Lung (tissue), 12 donors: Measurements from ENCODE around the gene BSDC1. TPM values are rescaled to one million over a fixed set of nuclear protein-coding genes. Genes with fewer than 3 reads are reported as not detected.

Experiments
- ATAC-seq: fragments of 200-7000 bp; cut with Tn5 transposase; one replicate; pipeline ENCODE4 v1.9.1; 2020; ENCODE audit warnings: moderate number of reproducible peaks; ENCODE audit not compliant: insufficient read depth, low FRiP score
- DNase-seq, 3 donors: peaks; one replicate each; pipeline ENCODE4 v3.0.0-alpha.2; 2013 to 2017
- H3K27ac ChIP-seq, 2 donors: one replicate each; pipeline ENCODE4 v1.5.1; 2013; ENCODE audit warnings: mild to moderate bottlenecking in 2 of 2, moderate library complexity in 2 of 2, control low read depth in 1 of 2, inconsistent platforms in 1 of 2, low read depth in 1 of 2, low read length in 1 of 2
- H3K27me3 ChIP-seq, 3 donors: one replicate each; pipeline ENCODE4 v1.5.1; 2013; ENCODE audit warnings: low read length in 2 of 3; ENCODE audit not compliant: control insufficient read depth in 3 of 3, insufficient read depth in 3 of 3
- H3K36me3 ChIP-seq, 4 donors: one replicate each; pipeline ENCODE4 v1.5.1; 2013; ENCODE audit warnings: low read length in 4 of 4, mild to moderate bottlenecking in 1 of 4, moderate library complexity in 1 of 4; ENCODE audit not compliant: control insufficient read depth in 4 of 4, insufficient read depth in 4 of 4
- H3K4me1 ChIP-seq, 5 donors: one replicate each; pipeline ENCODE4 v1.5.1; 2013; ENCODE audit warnings: low read length in 5 of 5, mild to moderate bottlenecking in 2 of 5, moderate library complexity in 1 of 5; ENCODE audit not compliant: control insufficient read depth in 5 of 5, insufficient read depth in 5 of 5
- H3K4me3 ChIP-seq: one replicate; pipeline ENCODE4 v1.5.1; 2013; ENCODE audit warnings: mild to moderate bottlenecking, control low read depth, moderate library complexity
- H3K9ac ChIP-seq, 2 donors: one replicate each; pipeline ENCODE4 v1.5.1; 2013; ENCODE audit warnings: low read length in 2 of 2, control low read depth in 1 of 2; ENCODE audit not compliant: insufficient read depth in 1 of 2
- H3K9me3 ChIP-seq, 4 donors: one replicate each; pipeline ENCODE4 v1.5.1; 2013; ENCODE audit warnings: low read length in 3 of 4, mild to moderate bottlenecking in 1 of 4, moderate library complexity in 1 of 4; ENCODE audit not compliant: control insufficient read depth in 4 of 4, insufficient read depth in 3 of 4
- CTCF ChIP-seq: IDR thresholded peaks from 2 replicates; pipeline ENCODE4 v1.5.1; 2012; ENCODE audit warnings: mild to moderate bottlenecking; ENCODE audit errors: control extremely low read depth, extremely low read depth
- WGBS, 2 donors: extraction: QIAGEN DNeasy Blood & Tissue Kit; methylation state at CpG; one replicate each; pipeline ENCODE4 v1.1.7; 2013; 5-methylcytosine and 5-hydroxymethylcytosine counted together
- polyA plus RNA-seq, 2 donors: library from polyadenylated mRNA; stranded (reverse); fragments of 200-250 nt; gene quantifications; one replicate each; pipeline ENCODE4 v1.2.1, GENCODE V29; 2013
- total RNA-seq, 2 donors: library from RNA; depleted of rRNA in 1 of 2; stranded (reverse); fragments of >200 nt in 1 of 2; gene quantifications; one replicate each; pipeline ENCODE4 v1.2.1, GENCODE V29; 2014 to 2021
- donor health status: control.
- donor health status: control.
- donor health status: Bipolar disorder and iron deficiency.
- donor health status: healthy.
- donor health status: DM: yes; HTN: yes; CAD: no.

The BSDC1 gene
- total and polyA plus RNA-seq, 4 donors, result 32.8 to 80.5 (median 48.3) TPM

GRCh38 chr1:32404946-32405345 is 10.7 kb upstream of the BSDC1 start:
- no peak for ATAC-seq
- TF ChIP-seq CTCF, result no peak
- Histone ChIP-seq H3K27me3 (no peaks in the 10 kb centered on the region), H3K36me3 (no peaks in the 10 kb centered on the region), H3K9me3 (no peaks in the 10 kb centered on the region), H3K9ac (peak overlapping the region in 1 of 2 donors; percentile 11), H3K4me3 (no peak overlapping the region), H3K4me1 (no peaks in the 10 kb centered on the region), H3K27ac (no peak overlapping the region)
- WGBS, 2 donors, result 42 to 46% methylated on average over 2 of the region's 2 CpGs
- DNase-seq, result no peak

- Histone ChIP-seq H3K27ac (no peak overlapping the region), H3K9ac (no peak overlapping the region)
- peak; percentile 82 to 87 (median 82) for DNase-seq
These were observed 6.8 kb upstream of the BSDC1 start for GRCh38 chr1:32400876-32401631.

GRCh38 chr1:32399843-32400242 is 5.6 kb upstream of the BSDC1 start:
- H3K9me3 ChIP-seq, result no peaks in the 10 kb centered on the region
- H3K27ac ChIP-seq, result no peak overlapping the region
- DNase-seq (no peak), ATAC-seq (no peak)
- no peak overlapping the region for H3K9ac ChIP-seq
- no peaks in the 10 kb centered on the region for H3K27me3 ChIP-seq
- no peaks in the 10 kb centered on the region for H3K36me3 ChIP-seq
- WGBS, 2 donors, result 77 to 88% methylated on average over 4 of the region's 4 CpGs
- no peak for TF ChIP-seq CTCF
- H3K4me1 ChIP-seq, result peaks cover 0 to 2% (median 0%) of the 10 kb centered on the region in 5 donors
- no peak overlapping the region for H3K4me3 ChIP-seq

More at GRCh38 chr1:32400876-32401631, 6.8 kb upstream of the BSDC1 start:
- WGBS, 2 donors, result 42 to 43% methylated on average over 13 of the region's 13 CpGs
- H3K27me3 ChIP-seq, result no peaks in the 10 kb centered on the region
- no peaks in the 10 kb centered on the region for H3K4me1 ChIP-seq
- TF ChIP-seq CTCF, result peak; percentile 64
- ATAC-seq, result peak; percentile 96
- no peaks in the 10 kb centered on the region for H3K36me3 ChIP-seq
- no peak overlapping the region for H3K4me3 ChIP-seq
- no peaks in the 10 kb centered on the region for H3K9me3 ChIP-seq
